HG03060 (cell line): ENCODE measurements around the gene B4GALNT4.
"Not testable (repeated sequence)": the region's sequence is repeated elsewhere in the genome, so short reads cannot be mapped to it uniquely, and the experiment has no call there.

Source experiments
- ATAC-seq: cut with Tn5 transposase; IDR thresholded peaks from one replicate; pipeline ENCODE4 v1.9.1; 2021; ENCODE audit warnings: low read depth, moderate number of reproducible peaks; ENCODE audit not compliant: unreplicated experiment

The B4GALNT4 gene

DNA sequence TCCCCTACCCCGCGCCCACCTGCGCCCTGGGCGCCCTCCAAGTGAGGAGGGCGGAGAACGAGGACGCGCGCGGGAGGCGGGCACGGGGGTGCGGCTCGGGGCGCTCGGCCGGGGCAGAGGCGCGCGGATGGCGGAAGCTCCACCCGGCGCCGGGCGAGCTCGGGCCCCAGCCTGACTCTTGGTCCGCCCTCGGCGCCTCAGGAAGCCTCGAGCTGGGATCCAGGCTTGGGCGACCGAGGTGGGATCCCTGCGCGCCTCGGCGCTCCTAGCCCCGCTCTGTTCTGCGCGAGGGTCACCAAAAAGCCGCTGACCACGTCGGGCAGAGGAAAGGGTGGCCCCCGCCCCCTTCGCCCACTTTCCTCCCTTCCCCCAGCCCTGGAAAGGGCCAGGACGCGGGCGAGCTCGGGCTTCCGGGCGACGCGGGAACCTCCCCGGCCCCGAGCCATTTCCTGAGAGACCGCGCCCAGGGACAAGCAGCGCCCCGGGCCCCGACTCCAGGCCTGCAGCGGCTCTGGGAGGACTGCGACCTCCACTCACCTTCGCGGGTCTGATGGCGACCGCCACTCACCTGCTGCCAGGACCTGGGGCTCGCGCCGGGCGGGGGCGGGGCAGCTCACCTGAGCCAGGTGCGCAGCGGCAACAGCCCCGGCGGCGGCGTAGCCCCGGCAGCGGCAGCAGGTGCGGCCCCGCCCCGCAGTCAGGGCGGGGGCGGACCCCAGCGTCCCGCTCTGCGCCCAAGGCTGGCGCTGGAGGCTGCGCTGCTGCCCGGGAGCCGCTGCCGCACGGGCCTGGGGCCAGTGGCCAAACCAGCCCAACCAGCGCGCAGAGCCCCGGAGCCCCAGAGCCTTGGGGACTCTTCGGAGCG, 47.7 kb downstream of the B4GALNT4 start:
- no peak for ATAC-seq

DNA sequence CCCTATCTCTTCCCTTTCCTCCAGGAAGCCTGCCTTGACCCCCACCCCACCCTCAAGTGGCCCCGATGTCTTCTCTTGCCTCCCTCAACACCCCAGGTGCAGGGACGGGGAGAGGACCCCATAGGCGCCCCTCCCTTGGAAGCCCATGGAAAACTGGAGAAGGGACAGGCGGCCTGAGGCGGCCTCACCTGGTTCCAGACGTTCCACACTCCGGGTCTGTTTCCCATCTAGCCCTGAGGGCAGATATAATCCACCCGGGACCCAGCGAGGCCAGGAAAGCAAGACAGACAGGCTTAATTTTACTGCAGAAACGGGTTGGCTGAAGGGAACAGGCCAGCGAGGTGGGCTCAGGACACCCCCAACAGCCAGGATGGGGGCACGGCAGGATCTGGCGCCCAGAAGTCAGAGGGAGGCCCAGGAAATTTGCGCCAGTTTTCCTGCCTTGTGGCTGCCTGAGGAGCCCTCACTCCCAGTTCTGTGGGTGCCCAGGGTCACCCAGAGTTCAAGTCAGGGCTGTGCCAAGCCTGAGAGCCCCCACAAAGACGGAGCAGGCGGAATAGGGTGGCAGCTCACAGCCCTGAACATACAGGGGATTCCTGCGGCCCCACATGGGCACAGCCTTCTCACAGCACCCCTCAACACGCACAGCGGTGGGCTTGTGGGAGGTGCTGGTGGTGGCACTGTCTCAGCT, 48.5 kb downstream of the B4GALNT4 start:
- no peak for ATAC-seq

DNA sequence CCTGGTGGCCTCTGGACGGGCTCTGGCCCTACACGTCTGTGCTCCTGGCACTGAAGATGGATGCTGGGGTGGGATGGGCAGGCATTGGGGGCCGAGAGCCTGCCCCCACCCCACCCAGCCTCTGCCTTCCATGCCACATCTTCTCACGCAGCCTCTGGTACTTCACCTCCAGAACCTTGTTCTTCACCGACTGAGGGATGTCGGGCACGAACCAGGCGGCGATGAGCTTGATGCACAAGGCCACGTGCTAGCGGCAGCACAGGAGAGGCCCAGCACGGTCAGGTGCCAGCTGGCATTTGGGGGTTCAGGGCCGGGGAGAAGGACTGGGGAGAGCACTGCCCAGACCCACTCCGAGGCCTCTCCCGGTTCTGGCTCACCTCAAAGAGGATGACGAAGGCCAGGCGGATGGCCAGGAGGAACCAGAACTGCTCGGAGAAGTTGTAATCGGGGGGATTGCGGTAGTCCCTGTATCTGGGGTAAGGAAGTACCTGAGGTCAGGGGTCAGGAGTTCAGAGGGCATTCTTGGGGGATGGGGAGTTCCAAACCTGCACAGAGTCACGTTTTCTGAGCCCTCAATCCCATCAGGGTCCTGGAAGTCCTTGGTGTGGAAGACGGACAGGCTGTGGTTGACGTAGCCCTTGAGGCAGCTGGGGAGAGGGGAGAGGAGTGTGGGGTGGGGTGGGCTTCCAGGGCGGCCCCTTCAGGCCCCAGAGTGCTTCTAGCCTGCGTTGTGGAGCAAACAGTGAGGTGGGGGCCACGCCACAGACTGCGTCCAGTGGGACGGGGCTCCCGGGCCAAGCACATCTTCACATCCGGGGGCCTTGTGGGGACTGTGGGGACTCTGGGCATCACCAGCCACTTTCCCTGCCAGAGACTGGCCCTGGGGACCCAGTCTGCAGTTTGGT, 49.3 kb downstream of the B4GALNT4 start:
- no peak for ATAC-seq

DNA sequence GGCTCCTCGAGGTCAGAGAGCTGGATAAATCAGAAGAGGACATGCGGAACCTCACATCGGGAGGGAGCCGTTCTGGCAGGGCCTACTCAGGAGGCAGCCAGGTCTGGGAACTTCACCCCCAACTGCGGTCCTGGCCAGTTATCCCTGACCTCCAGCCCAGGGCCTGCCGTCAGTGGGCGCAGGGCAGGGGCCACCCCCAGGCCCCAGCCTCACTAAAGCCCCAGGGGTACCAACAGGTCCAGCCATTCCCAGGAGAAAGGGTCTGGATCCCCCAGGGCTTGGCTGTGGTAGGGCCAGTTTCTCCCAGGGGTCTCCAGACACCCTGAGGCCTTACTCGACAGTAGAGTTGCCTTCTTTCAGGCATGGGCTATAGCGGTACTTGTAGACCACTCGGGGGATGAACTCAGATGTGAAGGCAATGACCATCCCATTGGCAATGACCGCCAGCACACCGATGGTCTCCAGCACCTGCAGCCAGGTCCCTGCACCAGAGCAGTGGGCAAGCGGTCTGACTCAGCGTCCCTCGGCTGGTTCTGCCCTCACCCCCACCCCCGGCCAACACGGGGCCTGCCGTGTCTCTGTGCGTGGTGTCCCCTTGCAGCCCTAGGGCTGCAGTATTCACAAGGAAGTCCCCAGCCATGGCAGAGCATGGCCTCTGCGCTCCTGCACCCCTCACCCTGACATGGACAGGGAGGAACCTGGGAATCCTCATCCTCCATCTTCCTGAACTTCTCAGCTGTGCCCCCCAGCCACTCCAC, 50.1 kb downstream of the B4GALNT4 start:
- no peak for ATAC-seq

DNA sequence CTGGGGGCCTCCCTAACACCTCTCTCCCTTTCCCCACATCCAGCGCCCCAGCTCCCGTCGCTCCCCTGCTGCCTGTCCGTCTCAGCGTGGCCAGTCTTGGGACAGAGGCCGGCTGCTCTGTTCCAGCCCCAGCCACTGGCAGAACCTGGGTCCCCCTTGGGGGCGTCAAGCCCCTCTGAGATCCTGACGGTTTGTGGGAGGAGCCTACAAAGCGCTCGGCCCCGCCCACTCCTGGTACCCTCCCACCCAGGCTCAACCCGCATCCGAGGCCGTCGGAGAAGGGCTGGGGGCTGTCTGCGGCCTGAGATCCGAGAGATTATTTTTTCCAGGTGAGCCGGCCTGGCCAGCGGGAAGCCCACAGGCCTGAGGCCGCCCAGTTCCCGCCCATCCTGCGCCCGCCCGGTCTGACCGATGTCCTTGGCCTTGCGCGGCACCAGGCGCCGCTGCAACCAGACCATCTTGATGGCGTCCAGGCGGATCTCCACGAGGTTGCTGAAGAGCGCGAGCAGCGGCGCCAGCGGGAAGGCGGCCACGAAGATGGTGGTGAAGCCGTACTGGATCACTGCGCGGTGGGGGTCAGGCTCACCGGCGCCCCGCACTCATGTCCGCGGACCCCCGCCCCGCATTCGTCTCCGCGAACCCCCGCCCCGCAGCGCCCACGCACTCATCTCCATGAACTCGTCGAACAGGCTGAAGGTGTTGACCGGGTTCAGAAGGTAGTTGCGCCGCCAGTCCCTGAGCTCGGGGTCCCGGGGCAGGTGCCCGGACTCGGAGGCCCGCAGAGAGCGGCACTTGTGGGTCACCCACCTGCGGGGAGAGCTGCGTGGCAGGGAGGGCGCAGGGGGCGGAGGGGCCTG, 51.0 kb downstream of the B4GALNT4 start:
- ATAC-seq: no peak

DNA sequence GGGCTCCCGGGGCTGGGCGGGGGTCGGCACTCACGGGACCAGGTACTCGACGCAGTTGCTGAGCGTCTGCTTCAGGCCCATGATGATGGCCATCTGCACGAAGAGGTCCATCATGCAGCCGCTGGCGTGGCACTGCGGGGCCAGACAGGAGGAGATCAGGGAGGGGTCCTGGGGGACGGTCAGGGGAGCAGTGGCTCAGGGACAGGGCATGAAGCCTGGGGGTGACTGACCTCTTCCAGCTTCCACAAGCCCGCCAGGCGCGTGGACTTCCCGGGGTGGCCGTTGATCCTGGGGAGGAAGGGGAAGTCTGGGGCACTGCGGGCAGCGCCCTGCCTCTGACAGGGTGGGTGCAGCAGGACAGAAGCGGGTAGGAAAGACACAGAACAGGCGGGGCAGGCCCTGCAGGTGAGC, 51.6 kb downstream of the B4GALNT4 start:
- ATAC-seq: no peak

DNA sequence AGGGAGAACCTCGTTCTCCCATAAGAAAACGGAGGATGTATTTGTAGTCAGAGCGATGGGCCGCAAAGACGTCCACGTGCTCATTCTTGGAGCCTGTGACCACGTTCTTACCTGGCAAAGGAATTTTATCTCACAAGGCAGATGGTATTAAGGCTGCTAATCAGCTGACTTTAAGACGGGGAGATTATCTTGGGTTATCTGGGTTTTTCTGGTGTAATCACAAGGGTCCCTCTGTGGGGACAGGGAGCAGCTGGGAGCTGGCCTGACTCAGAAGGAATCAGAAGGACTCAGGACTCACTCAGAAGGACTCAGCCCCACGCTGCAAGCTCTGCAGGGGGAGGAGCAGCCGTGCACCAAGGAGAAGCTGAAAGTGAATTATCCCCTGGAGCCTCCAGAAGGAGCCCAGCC, 53.0 kb downstream of the B4GALNT4 start:
- no peak for ATAC-seq

DNA sequence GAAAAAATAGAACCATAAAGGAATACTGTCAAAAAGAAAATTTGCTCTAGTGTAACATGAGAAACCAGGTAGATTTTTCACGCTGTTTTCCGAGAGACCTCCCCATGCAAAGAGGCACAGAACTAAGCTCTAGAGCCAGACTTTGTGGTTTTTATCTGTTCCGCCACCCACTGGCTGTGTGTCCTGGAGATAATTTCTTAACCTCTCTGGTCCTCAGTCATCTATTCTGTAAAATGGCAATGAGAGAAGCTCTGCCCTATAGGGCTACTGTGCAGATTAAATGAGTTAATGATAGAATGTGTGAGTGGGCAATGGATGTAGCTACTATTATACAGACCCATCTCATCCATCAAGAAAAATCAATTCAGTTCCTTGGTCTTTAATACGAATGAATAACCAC, 54.9 kb downstream of the B4GALNT4 start:
- no peak for ATAC-seq

DNA sequence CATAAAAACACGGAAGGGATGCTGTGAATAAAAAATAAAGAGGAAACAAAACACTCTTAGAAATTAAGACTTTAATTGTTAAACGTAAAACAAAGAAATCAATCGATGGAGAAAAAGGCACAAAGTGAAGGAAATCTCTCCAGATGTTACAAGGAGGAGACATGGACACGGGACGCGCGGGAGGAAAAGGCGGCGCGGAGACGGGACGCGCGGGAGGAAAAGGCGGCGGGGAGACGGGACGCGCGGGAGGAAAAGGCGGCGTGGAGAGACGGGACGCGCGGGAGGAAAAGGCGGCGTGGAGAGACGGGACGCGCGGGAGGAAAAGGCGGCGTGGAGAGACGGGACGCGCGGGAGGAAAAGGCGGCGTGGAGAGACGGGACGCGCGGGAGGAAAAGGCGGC, 55.5 kb downstream of the B4GALNT4 start:
- not testable (repeated sequence) for ATAC-seq

DNA sequence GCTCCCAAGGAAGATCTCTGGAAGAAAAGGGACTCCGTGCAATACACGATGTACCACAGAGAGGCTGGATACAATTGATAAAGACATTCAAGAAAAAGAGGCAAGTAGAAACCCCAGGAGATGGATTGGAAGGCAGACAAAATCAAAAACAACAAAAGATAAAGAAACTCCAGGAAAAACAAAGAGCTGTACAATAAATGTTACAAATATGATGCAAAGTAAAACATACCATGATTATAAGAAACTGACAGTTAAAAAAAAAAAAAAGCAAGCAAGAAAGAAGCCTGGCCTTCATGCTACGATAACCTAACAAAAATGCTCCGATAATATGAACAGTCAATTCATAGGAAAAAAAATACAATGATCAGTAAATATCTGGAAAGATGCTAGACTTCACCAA, 56.0 kb downstream of the B4GALNT4 start:
- ATAC-seq: no peak

DNA sequence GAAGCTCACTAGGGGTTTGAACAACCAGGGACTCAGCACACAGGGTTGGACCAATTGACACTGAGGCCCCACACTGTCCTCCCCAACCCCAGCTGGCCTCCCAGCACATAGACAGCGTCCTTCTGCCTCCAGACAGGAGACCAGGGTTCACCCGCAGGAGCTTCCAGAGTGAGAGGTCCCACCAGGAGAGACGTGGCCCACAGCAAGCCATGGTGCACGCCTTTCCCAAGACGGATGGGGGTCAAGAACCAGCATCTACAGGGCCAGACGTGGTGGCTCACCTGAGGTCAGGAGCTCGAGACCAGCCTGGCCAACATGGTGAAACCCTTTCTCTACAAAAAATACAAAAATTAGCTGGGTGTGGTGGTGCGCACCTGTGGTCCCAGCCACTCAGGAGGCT, 57.6 kb downstream of the B4GALNT4 start:
- no peak for ATAC-seq

DNA sequence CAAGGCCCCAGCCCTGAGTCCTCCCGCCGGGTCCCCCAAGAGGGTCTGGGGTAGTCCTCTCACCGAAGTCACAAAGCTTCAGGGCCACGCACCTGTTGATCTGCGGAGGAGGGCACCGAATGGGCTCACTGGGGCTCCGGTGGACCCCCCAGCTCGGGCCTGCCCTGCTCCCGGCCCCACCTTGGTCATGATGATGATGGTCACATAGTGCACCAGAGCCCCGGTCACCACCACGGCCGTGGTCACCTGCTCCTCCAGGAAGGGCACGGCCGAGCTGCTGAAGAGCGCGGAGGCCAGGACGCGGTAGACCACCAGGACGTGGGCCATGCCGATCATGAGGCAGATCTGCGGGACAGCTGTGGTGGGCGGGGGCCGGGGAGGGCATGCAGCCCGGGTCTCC, 59.0 kb downstream of the B4GALNT4 start:
- ATAC-seq: no peak

DNA sequence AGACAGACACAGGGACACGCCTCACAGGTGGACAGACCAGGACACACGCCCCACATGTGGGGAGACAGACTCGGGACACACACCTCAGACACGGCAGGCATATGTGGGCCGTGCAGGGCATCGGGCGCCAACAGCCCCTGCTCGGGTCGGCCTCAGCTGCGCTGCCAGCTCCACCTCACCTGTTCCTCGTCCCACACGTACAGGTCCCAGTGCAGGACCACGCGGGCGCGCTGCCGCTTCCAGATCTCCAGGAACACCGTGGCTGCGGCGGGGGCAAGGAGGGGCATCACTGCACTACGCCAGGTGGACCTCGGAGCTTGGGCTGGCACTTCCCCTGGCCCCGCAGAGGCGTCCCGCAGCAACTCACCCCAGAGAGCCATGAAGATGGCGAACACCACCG, 60.1 kb downstream of the B4GALNT4 start:
- ATAC-seq: no peak

DNA sequence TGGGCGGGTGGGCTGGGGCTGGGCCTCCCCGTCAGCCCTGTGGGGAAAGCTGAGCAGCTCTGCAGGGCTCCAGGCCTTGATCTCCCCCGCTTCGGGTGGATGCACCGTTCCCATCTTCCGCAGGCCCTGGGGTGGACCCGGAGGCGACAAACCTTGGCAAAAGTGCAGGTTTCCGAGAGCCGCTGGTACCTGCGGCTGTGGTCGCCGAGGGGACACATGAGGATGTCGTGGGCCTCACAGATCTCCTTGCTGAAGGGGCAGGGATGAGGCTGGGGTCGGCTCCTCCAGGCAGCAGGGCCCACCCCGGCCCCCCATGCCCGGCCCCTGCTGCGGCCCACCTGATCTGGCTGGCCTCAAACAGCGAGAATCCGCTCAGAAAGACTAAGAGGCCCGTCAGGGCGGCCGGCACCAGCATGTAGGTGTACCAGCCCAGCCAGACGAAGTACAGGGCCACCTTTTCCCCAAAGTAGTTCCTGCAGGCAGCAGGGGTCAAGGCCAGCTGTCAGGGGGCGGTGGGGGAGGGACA, 60.7 kb downstream of the B4GALNT4 start:
- no peak for ATAC-seq
